Sigmoid colon (tissue), 3 donors: ENCODE measurements around the gene SH3PXD2B.

Experiments
- POLR2A ChIP-seq, 2 donors: fragments of 450-650 bp; IDR thresholded peaks; one replicate each; pipeline ENCODE4 v1.6.1; 2016; ENCODE audit warnings: antibody characterized with exemption in 2 of 2, mild to moderate bottlenecking in 2 of 2, moderate library complexity in 2 of 2
- TF ChIP-seq, protein P1 (sequence below), 4 experiments: fragments of 450-650 bp in 3 of 4; fragments of 200-600 bp in 1 of 4; IDR thresholded peaks; one replicate each; pipeline ENCODE4 v1.5.1; 2016 to 2019; ENCODE audit warnings: antibody characterized with exemption in 4 of 4, mild to moderate bottlenecking in 3 of 4, moderate library complexity in 2 of 4

DNA sequence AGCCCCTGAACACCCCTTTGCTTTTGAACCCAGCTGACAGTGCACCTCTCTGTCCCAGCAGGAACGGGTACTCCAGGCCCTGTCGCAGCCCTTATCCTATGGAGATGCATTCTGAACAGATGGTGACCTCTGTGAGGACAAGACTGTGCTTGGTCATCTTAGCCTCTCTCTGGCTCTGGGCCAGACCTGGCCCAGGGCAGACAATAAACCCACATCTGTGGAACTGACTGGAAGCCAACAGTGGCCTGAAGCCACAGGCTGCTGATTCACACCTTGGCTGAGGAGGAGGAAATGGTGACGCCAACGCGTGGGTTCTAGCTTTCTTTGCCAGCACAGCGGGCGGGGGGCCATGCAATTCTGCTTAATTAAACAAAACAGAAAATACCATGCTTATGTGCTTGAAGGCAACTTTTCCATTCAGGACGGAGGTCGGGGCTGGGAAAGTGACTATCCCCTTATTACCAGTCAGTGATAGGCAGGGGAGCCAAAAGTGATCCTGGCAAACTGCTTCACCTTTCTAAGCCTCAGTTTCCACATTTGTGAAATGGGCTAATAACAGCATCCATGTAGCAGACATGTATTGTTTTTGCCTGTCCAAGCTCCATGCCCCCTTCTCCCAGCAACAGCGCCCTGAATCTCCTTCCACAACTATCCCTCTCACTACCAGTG lies 10.8 kb downstream of the SH3PXD2B start:
- no peak for TF ChIP-seq POLR2A (IDR thresholded peaks at IDR 0.05)
- TF ChIP-seq, protein P1, sequence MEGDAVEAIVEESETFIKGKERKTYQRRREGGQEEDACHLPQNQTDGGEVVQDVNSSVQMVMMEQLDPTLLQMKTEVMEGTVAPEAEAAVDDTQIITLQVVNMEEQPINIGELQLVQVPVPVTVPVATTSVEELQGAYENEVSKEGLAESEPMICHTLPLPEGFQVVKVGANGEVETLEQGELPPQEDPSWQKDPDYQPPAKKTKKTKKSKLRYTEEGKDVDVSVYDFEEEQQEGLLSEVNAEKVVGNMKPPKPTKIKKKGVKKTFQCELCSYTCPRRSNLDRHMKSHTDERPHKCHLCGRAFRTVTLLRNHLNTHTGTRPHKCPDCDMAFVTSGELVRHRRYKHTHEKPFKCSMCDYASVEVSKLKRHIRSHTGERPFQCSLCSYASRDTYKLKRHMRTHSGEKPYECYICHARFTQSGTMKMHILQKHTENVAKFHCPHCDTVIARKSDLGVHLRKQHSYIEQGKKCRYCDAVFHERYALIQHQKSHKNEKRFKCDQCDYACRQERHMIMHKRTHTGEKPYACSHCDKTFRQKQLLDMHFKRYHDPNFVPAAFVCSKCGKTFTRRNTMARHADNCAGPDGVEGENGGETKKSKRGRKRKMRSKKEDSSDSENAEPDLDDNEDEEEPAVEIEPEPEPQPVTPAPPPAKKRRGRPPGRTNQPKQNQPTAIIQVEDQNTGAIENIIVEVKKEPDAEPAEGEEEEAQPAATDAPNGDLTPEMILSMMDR (IDR thresholded peaks at IDR 0.05): no peak
